ENCODE measurements around the gene MYRFL.
"Not testable (repeated sequence)": the region's sequence is repeated elsewhere in the genome, so short reads cannot be mapped to it uniquely, and the experiment has no call there.

Gene MYRFL

DNA sequence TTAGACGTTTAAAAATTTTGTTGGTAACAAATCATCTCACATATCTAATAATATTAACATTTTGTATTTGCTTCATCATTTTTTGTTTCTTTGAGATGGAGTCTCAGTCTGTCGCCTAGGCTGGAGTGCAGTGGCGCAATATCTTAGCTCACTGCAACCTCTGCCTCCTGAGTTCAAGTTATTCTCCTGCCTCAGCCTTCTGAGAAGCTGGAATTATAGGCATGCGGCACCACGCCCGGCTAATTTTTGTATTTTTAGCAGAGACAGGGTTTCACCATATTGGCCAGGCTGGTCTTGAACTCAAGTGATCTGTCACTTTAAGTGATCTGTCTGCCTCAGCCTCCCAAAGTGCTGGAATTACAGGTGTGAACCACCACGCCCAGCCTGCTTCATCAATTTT lies 169.1 kb downstream of the MYRFL start:
- DNase-seq: not testable (repeated sequence)

DNA sequence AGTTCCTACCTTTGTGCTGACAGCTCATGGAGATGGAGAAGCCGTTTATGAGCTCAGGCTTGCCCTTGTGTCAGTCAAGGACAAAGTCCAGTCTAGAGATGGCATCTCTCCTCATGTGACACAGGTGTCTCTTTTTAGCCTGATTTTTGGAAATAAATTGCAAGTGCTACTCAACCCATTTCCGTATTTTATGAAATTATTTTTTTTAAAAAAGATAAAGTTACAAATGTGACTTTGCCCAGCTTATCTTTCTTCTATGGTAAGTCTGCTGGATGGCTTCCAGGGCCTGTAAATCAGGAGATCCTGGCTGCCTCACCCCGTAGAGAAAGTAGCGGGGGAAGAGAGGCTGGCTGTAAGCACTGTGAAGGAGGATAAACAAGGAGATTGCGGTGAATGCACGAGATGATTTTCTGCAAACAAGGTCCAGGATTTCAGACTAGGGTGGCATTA lies 169.7 kb downstream of the MYRFL start:
- DNase-seq: no peak

DNA sequence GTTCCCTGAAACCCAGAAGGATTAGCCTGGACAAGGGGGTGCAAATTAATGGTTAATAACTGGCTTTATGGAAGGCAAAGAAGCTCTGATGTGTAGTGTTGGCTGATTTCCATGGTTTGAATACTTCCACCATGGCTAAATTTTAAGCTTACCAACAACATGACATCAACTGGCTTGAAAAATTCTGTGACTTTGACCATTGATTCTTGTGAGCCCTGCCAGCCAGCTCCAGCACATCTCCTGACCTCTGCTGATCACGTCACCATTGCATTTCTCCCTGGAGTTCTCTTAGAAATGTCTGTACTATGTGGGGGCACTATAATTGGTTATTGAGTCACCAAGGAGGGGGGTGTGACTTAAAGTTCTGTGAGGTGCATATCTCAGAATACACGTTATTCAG lies 171.2 kb downstream of the MYRFL start:
- DNase-seq: no peak

- DNase-seq: no peak
Measured at GRCh38 chr12:69996722-69997121, 171.7 kb downstream of the MYRFL start.

GRCh38 chr12:69998011-69998410 lies 173.0 kb downstream of the MYRFL start:
- no peak for DNase-seq

DNA sequence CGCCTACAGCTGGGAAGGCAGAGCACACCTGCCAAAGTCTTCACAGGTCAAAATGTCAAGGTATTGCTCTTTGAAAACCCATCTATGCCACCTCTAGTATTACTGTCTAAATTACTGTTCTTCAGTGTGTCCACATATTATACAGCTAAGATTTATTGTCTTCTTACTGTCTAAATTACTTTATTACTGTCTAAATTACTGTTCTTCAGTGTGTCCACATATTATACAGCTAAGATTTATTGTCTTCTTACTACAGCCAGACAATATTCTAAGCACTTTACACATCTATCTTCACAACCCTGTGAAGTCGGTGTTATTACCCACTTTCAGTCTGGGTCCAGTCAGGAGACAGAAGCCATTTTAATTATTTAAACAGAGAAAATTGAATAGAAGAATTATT lies 173.9 kb downstream of the MYRFL start:
- no peak for DNase-seq

- DNase-seq: no peak
Measured at GRCh38 chr12:69999561-69999960, 174.5 kb downstream of the MYRFL start.

DNA sequence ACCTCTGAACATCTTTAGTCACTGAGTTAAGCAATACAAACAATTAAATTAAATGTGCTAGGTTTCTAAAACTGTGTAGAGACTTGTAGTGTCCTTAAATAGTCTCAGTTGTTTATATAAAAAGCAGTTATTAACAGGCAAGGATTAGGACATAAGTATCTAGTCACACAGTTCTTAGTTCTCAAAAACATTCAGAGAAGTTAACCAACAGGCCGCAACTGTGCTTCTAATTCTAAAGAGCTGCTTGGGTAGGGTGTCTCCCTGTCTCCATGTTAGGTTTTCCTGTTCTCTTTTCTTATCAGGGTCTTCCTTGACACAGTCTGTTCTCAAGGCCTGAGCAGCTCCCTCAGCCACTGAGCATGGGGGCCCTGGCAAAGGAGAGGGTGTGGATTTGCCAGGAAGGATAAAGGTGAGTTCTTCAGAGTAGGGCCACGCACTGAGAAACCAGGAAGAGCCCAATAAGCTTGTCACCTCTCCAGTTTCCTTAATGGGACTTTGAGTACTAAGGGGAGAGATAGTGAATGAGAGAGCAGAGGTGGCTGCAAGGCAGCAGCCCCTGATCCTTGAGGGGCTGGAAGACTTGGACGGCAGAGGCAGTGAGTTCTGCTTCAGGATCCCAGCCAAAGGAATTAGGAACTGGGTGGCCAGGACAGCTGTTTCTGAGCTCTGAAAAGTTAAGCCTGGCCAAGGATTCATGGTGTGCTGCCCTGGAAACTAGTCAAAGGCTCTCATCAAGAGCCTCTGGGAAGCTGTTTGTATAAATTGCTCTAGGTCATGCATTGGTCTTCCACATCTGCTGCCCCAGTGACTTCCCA lies 177.3 kb downstream of the MYRFL start:
- DNase-seq: no peak

DNA sequence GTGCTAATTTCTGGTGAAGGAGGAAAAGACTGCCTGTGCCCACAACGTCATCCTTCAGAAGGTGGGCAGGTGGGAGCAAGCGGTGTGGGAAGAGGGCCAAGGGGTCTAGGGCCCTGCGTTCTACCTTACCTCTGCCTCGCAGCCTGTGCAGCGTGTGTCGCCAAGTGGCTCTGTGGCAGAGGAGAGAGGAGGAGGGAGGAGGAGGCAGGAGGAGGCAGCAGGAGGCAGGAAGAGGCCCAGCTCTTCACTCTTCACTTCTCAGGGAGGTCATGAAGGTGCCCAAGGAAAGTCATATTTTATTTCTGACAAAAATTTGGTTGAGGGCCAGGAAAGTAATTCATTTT lies 177.9 kb downstream of the MYRFL start:
- no peak for DNase-seq

DNA sequence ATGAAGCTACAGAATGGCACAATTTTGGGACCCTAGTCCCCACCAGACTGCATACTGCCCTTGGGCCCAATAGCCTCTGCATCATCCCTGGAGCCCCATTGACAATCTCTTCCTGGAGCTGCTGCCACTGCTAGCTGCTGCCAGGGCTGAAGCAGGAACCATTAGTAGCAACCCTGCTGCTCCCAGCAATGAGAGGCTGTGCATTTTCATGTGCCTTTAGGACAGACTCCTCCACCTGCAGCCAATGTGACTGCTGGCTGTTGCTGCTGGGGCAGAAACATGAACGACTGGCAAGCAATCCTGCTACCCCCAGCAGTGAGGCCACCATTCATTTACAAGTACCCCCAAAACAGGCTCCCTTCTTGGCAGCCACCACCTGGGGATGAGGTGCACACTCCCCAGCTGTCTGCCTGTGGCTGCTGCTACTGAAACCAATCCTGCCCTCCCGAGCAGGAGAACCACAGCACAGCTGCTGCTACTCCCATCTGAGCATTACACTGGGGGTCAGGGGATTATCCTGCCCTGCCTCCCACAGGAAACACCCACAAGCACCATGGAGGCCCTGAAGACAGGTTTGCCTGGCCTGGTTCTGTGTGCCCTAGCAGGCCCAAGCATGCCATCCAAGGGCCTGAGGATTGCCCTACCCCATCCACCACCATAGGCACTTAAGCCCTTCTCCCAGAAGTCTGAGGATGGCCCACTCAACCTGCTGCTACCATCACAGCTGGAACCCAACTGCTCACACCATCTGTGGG lies 181.0 kb downstream of the MYRFL start:
- no peak for DNase-seq

DNA sequence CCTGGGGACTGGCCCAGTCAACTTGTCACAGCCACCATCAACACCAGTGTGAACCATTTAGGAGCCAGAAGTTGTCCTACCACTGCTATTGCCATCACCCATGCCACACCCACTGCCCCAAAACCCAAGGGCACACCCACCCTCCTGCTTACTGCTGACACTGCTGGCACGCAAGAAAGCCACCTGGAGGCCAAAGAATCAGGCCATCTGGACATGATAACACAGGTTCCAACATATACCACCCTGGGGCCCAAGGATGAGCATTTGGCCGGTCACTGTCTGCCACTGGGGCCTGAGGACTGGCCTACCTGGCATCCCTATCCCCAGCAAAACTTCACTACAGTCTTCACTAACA lies 181.6 kb downstream of the MYRFL start:
- DNase-seq: no peak

DNA sequence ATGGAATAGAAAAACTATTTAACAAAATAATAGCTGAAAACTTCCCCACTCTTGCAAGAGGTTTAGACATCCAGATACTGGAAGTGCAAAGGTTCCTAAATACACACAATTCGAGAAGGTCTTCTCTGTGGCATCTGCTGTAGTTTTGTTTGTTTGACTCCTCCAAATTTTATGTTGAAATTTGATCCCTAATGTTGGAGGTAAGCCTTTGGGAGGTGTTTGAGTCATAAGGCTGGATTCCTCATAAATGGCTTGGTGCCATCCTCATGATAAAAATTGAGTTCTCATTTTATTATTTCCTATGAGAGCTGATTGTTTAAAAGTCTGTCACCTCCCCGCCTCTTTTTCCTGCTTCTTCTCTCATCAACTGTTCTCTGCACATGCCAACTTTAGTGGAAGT lies 182.7 kb downstream of the MYRFL start:
- no peak for DNase-seq

All from GOT3 (cell line).